ENCODE results near the gene RAB11FIP3.
"Not testable (repeated sequence)": the region's sequence is repeated elsewhere in the genome, so short reads cannot be mapped to it uniquely, and the experiment has no call there.

RAB11FIP3 gene

GRCh38 chr16:411576-412265 lies 13.7 kb upstream of the RAB11FIP3 start:
- Histone ChIP-seq H3K27me3 (ENCODE audit: control insufficient read depth, insufficient read depth, low read length) (no peaks in the 10 kb centered on the region), H3K4me1 (ENCODE audit: control insufficient read depth, insufficient read depth, low read length) (peaks cover 3% of the 10 kb centered on the region), H3K9me3 (replicated peaks; ENCODE audit: low read length) (no peaks in the 10 kb centered on the region), H3K4me2 (ENCODE audit: low read length) (no peak overlapping the region), H3K4me3 (ENCODE audit: low read length) (no peak overlapping the region), H3K36me3 (ENCODE audit: insufficient read depth, low read length) (peaks cover 17% of the 10 kb centered on the region), H3K9ac (ENCODE audit: low read depth, low read length) (no peak overlapping the region)

- Histone ChIP-seq H3K36me3 (ENCODE audit: insufficient read depth, low read length) (peaks cover 16% of the 10 kb centered on the region), H3K9me3 (replicated peaks; ENCODE audit: low read length) (no peaks in the 10 kb centered on the region), H3K4me1 (ENCODE audit: control insufficient read depth, insufficient read depth, low read length) (peaks cover 3% of the 10 kb centered on the region), H3K27me3 (ENCODE audit: control insufficient read depth, insufficient read depth, low read length) (no peaks in the 10 kb centered on the region), H3K4me3 (ENCODE audit: low read length) (no peak overlapping the region), H3K9ac (ENCODE audit: low read depth, low read length) (no peak overlapping the region), H3K4me2 (ENCODE audit: low read length) (no peak overlapping the region)
Measured at GRCh38 chr16:414395-415169, 10.9 kb upstream of the RAB11FIP3 start.

GRCh38 chr16:415170-415498 lies 10.3 kb upstream of the RAB11FIP3 start:
- H3K9ac ChIP-seq (ENCODE audit: low read depth, low read length); H3K4me3 ChIP-seq (ENCODE audit: low read length); H3K4me1 ChIP-seq (ENCODE audit: control insufficient read depth, insufficient read depth, low read length); H3K27me3 ChIP-seq (ENCODE audit: control insufficient read depth, insufficient read depth, low read length); H3K9me3 ChIP-seq (replicated peaks; ENCODE audit: low read length); H3K4me2 ChIP-seq (ENCODE audit: low read length): not testable (repeated sequence)
- H3K36me3 ChIP-seq (ENCODE audit: insufficient read depth, low read length) = peaks cover 12% of the 10 kb centered on the region

- peaks cover 25% of the 10 kb centered on the region for H3K4me1 ChIP-seq (ENCODE audit: control insufficient read depth, insufficient read depth, low read length)
- not testable (repeated sequence) for H3K27me3 ChIP-seq (ENCODE audit: control insufficient read depth, insufficient read depth, low read length); H3K4me2 ChIP-seq (ENCODE audit: low read length); H3K9ac ChIP-seq (ENCODE audit: low read depth, low read length); H3K9me3 ChIP-seq (replicated peaks; ENCODE audit: low read length); H3K36me3 ChIP-seq (ENCODE audit: insufficient read depth, low read length); H3K4me3 ChIP-seq (ENCODE audit: low read length)
Measured at GRCh38 chr16:422179-422578, 3.3 kb upstream of the RAB11FIP3 start.

GRCh38 chr16:424033-424622 lies 1.3 kb upstream of the RAB11FIP3 start:
- Histone ChIP-seq H3K4me2 (ENCODE audit: low read length) (peak overlapping the region; percentile 85), H3K4me3 (ENCODE audit: low read length) (peak overlapping the region; percentile 88), H3K9ac (ENCODE audit: low read depth, low read length) (peak overlapping the region; percentile 79), H3K4me1 (ENCODE audit: control insufficient read depth, insufficient read depth, low read length) (peaks cover 39% of the 10 kb centered on the region), H3K9me3 (replicated peaks; ENCODE audit: low read length) (no peaks in the 10 kb centered on the region), H3K27me3 (ENCODE audit: control insufficient read depth, insufficient read depth, low read length) (no peaks in the 10 kb centered on the region), H3K36me3 (ENCODE audit: insufficient read depth, low read length) (peaks cover 4% of the 10 kb centered on the region)

- Histone ChIP-seq H3K36me3 (ENCODE audit: insufficient read depth, low read length) (peaks cover 4% of the 10 kb centered on the region), H3K4me3 (ENCODE audit: low read length) (peak overlapping the region; percentile 88), H3K4me1 (ENCODE audit: control insufficient read depth, insufficient read depth, low read length) (peaks cover 39% of the 10 kb centered on the region), H3K4me2 (ENCODE audit: low read length) (peak overlapping the region; percentile 85), H3K27me3 (ENCODE audit: control insufficient read depth, insufficient read depth, low read length) (no peaks in the 10 kb centered on the region), H3K9me3 (replicated peaks; ENCODE audit: low read length) (no peaks in the 10 kb centered on the region), H3K9ac (ENCODE audit: low read depth, low read length) (peak overlapping the region; percentile 74)
Measured at GRCh38 chr16:424623-425081, 797 bp upstream of the RAB11FIP3 start.

GRCh38 chr16:425740-426114 lies 278 bp downstream of the RAB11FIP3 start:
- Histone ChIP-seq H3K4me1 (ENCODE audit: control insufficient read depth, insufficient read depth, low read length) (peaks cover 39% of the 10 kb centered on the region), H3K4me3 (ENCODE audit: low read length) (peak overlapping the region; percentile 88)

GRCh38 chr16:426115-426905 lies 861 bp downstream of the RAB11FIP3 start:
- no peaks in the 10 kb centered on the region for H3K27me3 ChIP-seq (ENCODE audit: control insufficient read depth, insufficient read depth, low read length)
- no peaks in the 10 kb centered on the region for H3K9me3 ChIP-seq (replicated peaks; ENCODE audit: low read length)
- peak overlapping the region; percentile 88 for H3K4me3 ChIP-seq (ENCODE audit: low read length)
- H3K36me3 ChIP-seq (ENCODE audit: insufficient read depth, low read length) = peaks cover 7% of the 10 kb centered on the region
- peaks cover 39% of the 10 kb centered on the region for H3K4me1 ChIP-seq (ENCODE audit: control insufficient read depth, insufficient read depth, low read length)
- peak overlapping the region; percentile 85 for H3K4me2 ChIP-seq (ENCODE audit: low read length)
- H3K9ac ChIP-seq (ENCODE audit: low read depth, low read length) = peak overlapping the region; percentile 74

More at GRCh38 chr16:425740-426114, 278 bp downstream of the RAB11FIP3 start:
- no peaks in the 10 kb centered on the region for H3K27me3 ChIP-seq (ENCODE audit: control insufficient read depth, insufficient read depth, low read length)
- peak overlapping the region; percentile 74 for H3K9ac ChIP-seq (ENCODE audit: low read depth, low read length)
- H3K9me3 ChIP-seq (replicated peaks; ENCODE audit: low read length) = no peaks in the 10 kb centered on the region
- H3K36me3 ChIP-seq (ENCODE audit: insufficient read depth, low read length) = peaks cover 7% of the 10 kb centered on the region
- peak overlapping the region; percentile 85 for H3K4me2 ChIP-seq (ENCODE audit: low read length)

GRCh38 chr16:426906-427249 lies 1.4 kb downstream of the RAB11FIP3 start:
- Histone ChIP-seq H3K27me3 (ENCODE audit: control insufficient read depth, insufficient read depth, low read length) (no peaks in the 10 kb centered on the region), H3K4me1 (ENCODE audit: control insufficient read depth, insufficient read depth, low read length) (peaks cover 39% of the 10 kb centered on the region), H3K4me3 (ENCODE audit: low read length) (peak overlapping the region; percentile 88), H3K9me3 (replicated peaks; ENCODE audit: low read length) (no peaks in the 10 kb centered on the region), H3K4me2 (ENCODE audit: low read length) (peak overlapping the region; percentile 85), H3K36me3 (ENCODE audit: insufficient read depth, low read length) (peaks cover 7% of the 10 kb centered on the region), H3K9ac (ENCODE audit: low read depth, low read length) (peak overlapping the region; percentile 74)

GRCh38 chr16:427250-427649 lies 1.8 kb downstream of the RAB11FIP3 start:
- Histone ChIP-seq H3K4me3 (ENCODE audit: low read length) (peak overlapping the region; percentile 88), H3K9ac (ENCODE audit: low read depth, low read length) (peak overlapping the region; percentile 74), H3K4me2 (ENCODE audit: low read length) (peak overlapping the region; percentile 85), H3K36me3 (ENCODE audit: insufficient read depth, low read length) (peaks cover 7% of the 10 kb centered on the region), H3K27me3 (ENCODE audit: control insufficient read depth, insufficient read depth, low read length) (no peaks in the 10 kb centered on the region), H3K4me1 (ENCODE audit: control insufficient read depth, insufficient read depth, low read length) (peaks cover 39% of the 10 kb centered on the region), H3K9me3 (replicated peaks; ENCODE audit: low read length) (no peaks in the 10 kb centered on the region)

- no peak overlapping the region for H3K4me2 ChIP-seq (ENCODE audit: low read length)
- H3K9ac ChIP-seq (ENCODE audit: low read depth, low read length) = no peak overlapping the region
- H3K9me3 ChIP-seq (replicated peaks; ENCODE audit: low read length) = no peaks in the 10 kb centered on the region
- H3K4me3 ChIP-seq (ENCODE audit: low read length) = no peak overlapping the region
- peaks cover 17% of the 10 kb centered on the region for H3K4me1 ChIP-seq (ENCODE audit: control insufficient read depth, insufficient read depth, low read length)
- peaks cover 10% of the 10 kb centered on the region for H3K36me3 ChIP-seq (ENCODE audit: insufficient read depth, low read length)
- no peaks in the 10 kb centered on the region for H3K27me3 ChIP-seq (ENCODE audit: control insufficient read depth, insufficient read depth, low read length)
Measured at GRCh38 chr16:430904-431303, 5.5 kb downstream of the RAB11FIP3 start.
